Vagina (tissue), 2 donors: Measurements from ENCODE around the gene GORASP1. TPM values are rescaled to one million over a fixed set of nuclear protein-coding genes. Genes with fewer than 3 reads are reported as not detected.

Experiments
- DNase-seq, 2 donors: peaks; one replicate each; pipeline ENCODE4 v3.0.0-alpha.2; 2017; ENCODE audit errors: extremely low spot score in 2 of 2
- H3K27ac ChIP-seq: fragments of 200-600 bp; sonication (generic); one replicate; pipeline ENCODE4 v1.5.1; 2019
- H3K27me3 ChIP-seq: fragments of 200-600 bp; sonication (generic); one replicate; pipeline ENCODE4 v1.5.1; 2019
- H3K36me3 ChIP-seq, 2 donors: fragments of 200-600 bp; sonication (generic); one replicate each; pipeline ENCODE4 v1.5.1; 2017 to 2019
- H3K4me1 ChIP-seq: fragments of 200-600 bp; sonication (generic); one replicate; pipeline ENCODE4 v1.5.1; 2019
- H3K4me3 ChIP-seq, 2 donors: fragments of 200-600 bp; sonication (generic); 1 replicate in 1 of 2; 2 replicates in 1 of 2; pipeline ENCODE4 v1.5.1; 2016 to 2019
- H3K9me3 ChIP-seq: fragments of 200-600 bp; sonication (generic); one replicate; pipeline ENCODE4 v1.5.1; 2019
- CTCF ChIP-seq, 3 experiments: fragments of 450-650 bp in 2 of 3; fragments of 200-600 bp in 1 of 3; sonication (generic) in 1 of 3; IDR thresholded peaks; one replicate each; pipeline ENCODE4 v1.5.1; 2017 to 2019; ENCODE audit warnings: antibody characterized with exemption in 3 of 3, mild to moderate bottlenecking in 2 of 3, moderate library complexity in 2 of 3
- POLR2A ChIP-seq, 2 donors: fragments of 450-650 bp; IDR thresholded peaks; one replicate each; pipeline ENCODE4 v1.6.1; 2017; ENCODE audit warnings: antibody characterized with exemption in 2 of 2, mild to moderate bottlenecking in 2 of 2, moderate library complexity in 2 of 2
- POLR2AphosphoS5 ChIP-seq, 2 donors: sonication (generic); formaldehyde crosslinking; IDR thresholded peaks; one replicate each; pipeline ENCODE4 v1.9.0; 2017; ENCODE audit warnings: antibody characterized with exemption in 2 of 2, mild to moderate bottlenecking in 2 of 2, low read depth in 1 of 2; ENCODE audit not compliant: insufficient read depth in 1 of 2
- intact Hi-C: fragments of 100-400 bp; cut with DNase I; formaldehyde crosslinking; loops from one replicate; pipeline ENCODE4 v1.15.1; 2023
- total RNA-seq: library from RNA; depleted of rRNA; stranded (reverse); fragments of >200 nt; gene quantifications from one replicate; pipeline ENCODE4 v1.2.3, GENCODE V29; 2016

GORASP1 gene
- total RNA-seq, 1 donor from 2014 or later: 45.9 TPM

- DNase-seq: no peak
- intact Hi-C loops: no loop called here
- TF ChIP-seq POLR2AphosphoS5 (IDR thresholded peaks at IDR 0.05; ENCODE audit: insufficient read depth in 1 of 2, low read depth in 1 of 2): peak; percentile 48 to 55
- TF ChIP-seq CTCF (IDR thresholded peaks at IDR 0.05): no peak
- H3K4me3 ChIP-seq: no peak overlapping the region
- H3K9me3 ChIP-seq: no peaks in the 10 kb centered on the region
- H3K27me3 ChIP-seq: no peaks in the 10 kb centered on the region
- H3K36me3 ChIP-seq: peaks cover 0 to 56% of the 10 kb centered on the region in 2 donors
- peaks cover 62% of the 10 kb centered on the region for H3K4me1 ChIP-seq
- H3K27ac ChIP-seq: peak overlapping the region; percentile 75
Measured at GRCh38 chr3:39141171-39141995, 34.0 kb upstream of the GORASP1 start.

GRCh38 chr3:39140341-39140971, 33.0 kb upstream of the GORASP1 start:
- Histone ChIP-seq H3K4me3 (no peak overlapping the region), H3K4me1 (peaks cover 61% of the 10 kb centered on the region), H3K9me3 (no peaks in the 10 kb centered on the region), H3K27me3 (no peaks in the 10 kb centered on the region), H3K36me3 (peaks cover 0 to 47% of the 10 kb centered on the region in 2 donors), H3K27ac (peak overlapping the region; percentile 75)
- TF ChIP-seq CTCF (IDR thresholded peaks at IDR 0.05): no peak
- TF ChIP-seq POLR2A (IDR thresholded peaks at IDR 0.05): no peak
- no peak for TF ChIP-seq POLR2AphosphoS5 (IDR thresholded peaks at IDR 0.05; ENCODE audit: insufficient read depth in 1 of 2, low read depth in 1 of 2)
- intact Hi-C loops: no loop called here
- DNase-seq: no peak

- intact Hi-C loops: no loop called here
- TF ChIP-seq POLR2AphosphoS5 (IDR thresholded peaks at IDR 0.05; ENCODE audit: insufficient read depth in 1 of 2, low read depth in 1 of 2) (no peak), CTCF (IDR thresholded peaks at IDR 0.05) (no peak), POLR2A (IDR thresholded peaks at IDR 0.05) (no peak)
Measured at GRCh38 chr3:39139442-39139841, 32.0 kb upstream of the GORASP1 start.

GRCh38 chr3:39138804-39139415, 31.5 kb upstream of the GORASP1 start:
- Histone ChIP-seq H3K4me3 (no peak overlapping the region), H3K36me3 (peaks cover 0 to 32% of the 10 kb centered on the region in 2 donors), H3K27me3 (no peaks in the 10 kb centered on the region), H3K27ac (no peak overlapping the region), H3K4me1 (peaks cover 61% of the 10 kb centered on the region), H3K9me3 (no peaks in the 10 kb centered on the region)
- DNase-seq: no peak
- no peak for TF ChIP-seq CTCF (IDR thresholded peaks at IDR 0.05)
- no peak for TF ChIP-seq POLR2A (IDR thresholded peaks at IDR 0.05)
- TF ChIP-seq POLR2AphosphoS5 (IDR thresholded peaks at IDR 0.05; ENCODE audit: insufficient read depth in 1 of 2, low read depth in 1 of 2): no peak
- intact Hi-C loops: no loop called here

More at GRCh38 chr3:39139442-39139841, 32.0 kb upstream of the GORASP1 start:
- Histone ChIP-seq H3K27me3 (no peaks in the 10 kb centered on the region), H3K9me3 (no peaks in the 10 kb centered on the region), H3K36me3 (peaks cover 0 to 37% of the 10 kb centered on the region in 2 donors), H3K27ac (no peak overlapping the region), H3K4me3 (no peak overlapping the region), H3K4me1 (peaks cover 61% of the 10 kb centered on the region)
- DNase-seq: no peak
